Bronchial epithelial cell (primary cell): ENCODE results near the gene ERVK3-1. TPM values are rescaled to one million over a fixed set of nuclear protein-coding genes. Genes with fewer than 3 reads are reported as not detected.

ENCODE experiments used
- DNase-seq: peaks from one replicate; pipeline ENCODE4 v3.0.0-alpha.2; 2010; ENCODE audit warnings: low read depth
- FAIRE-seq: peaks from 2 replicates; lab custom pipeline; 2011; peaks lifted over from hg19 to GRCh38; lab: Jason Lieb, UNC
- H3K27me3 ChIP-seq: 2 replicates; pipeline ENCODE4 v1.5.1; 2011; ENCODE audit warnings: low read length; ENCODE audit not compliant: control insufficient read depth, insufficient read depth
- H3K36me3 ChIP-seq: 2 replicates; pipeline ENCODE4 v1.5.1; 2011; ENCODE audit warnings: low read length; ENCODE audit not compliant: control insufficient read depth, insufficient read depth
- H3K4me3 ChIP-seq: 2 replicates; pipeline ENCODE4 v1.5.1; 2011; ENCODE audit warnings: mild to moderate bottlenecking, low read depth, low read length, control low read depth
- total RNA-seq: library from RNA; depleted of rRNA; stranded (reverse); fragments of >200 nt; gene quantifications from 2 replicates; pipeline ENCODE4 v1.2.1, GENCODE V29; 2014
- TF ChIP-seq, protein P1 (sequence below): IDR thresholded peaks from 2 replicates; pipeline ENCODE4 v1.5.1; 2011; ENCODE audit warnings: mild to moderate bottlenecking, moderate library complexity, low read length, control low read depth, inconsistent platforms; ENCODE audit not compliant: insufficient read depth, severe bottlenecking

ERVK3-1 gene
- total RNA-seq, 1 donor from 2014 or later, result 59.2 TPM

DNA sequence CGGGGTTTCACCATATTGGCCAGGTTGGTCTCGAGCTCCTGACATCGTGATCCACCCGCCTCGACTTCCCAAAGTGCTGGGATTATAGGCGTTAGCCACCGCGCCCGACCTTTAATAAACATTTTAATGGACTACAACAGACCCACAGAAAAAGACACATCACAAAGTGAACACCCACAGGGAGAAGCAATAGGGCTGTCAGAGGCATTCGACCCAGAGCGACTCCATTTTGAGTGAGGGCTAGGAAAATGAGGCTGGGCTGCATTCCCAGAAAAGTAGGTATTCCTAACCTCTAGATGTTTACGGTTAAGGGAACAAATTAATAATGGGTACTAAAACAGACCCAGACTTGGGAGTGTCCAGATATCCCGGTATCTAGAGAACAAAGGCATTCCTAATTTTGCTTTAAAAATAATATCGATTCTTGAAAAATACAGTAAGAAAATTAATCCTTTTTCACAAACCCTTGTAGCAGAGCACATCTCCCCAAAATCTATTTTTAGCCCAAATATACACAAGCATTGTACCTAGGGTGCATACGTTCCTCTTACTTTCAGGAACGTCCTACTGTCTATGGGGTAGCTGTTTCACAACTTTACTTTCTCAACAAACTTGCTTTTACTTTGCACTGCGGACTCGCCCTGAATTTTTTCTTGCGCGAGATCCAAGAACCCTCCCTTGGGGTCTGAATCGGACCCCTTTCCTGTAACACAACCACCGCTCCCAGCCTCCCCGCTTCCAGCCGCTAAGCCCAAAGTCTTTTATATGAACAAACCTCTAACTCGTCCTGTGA lies 27.2 kb upstream of the ERVK3-1 start:
- DNase-seq (no peak), FAIRE-seq (no peak)
- no peaks in the 10 kb centered on the region for H3K36me3 ChIP-seq
- TF ChIP-seq, protein P1, sequence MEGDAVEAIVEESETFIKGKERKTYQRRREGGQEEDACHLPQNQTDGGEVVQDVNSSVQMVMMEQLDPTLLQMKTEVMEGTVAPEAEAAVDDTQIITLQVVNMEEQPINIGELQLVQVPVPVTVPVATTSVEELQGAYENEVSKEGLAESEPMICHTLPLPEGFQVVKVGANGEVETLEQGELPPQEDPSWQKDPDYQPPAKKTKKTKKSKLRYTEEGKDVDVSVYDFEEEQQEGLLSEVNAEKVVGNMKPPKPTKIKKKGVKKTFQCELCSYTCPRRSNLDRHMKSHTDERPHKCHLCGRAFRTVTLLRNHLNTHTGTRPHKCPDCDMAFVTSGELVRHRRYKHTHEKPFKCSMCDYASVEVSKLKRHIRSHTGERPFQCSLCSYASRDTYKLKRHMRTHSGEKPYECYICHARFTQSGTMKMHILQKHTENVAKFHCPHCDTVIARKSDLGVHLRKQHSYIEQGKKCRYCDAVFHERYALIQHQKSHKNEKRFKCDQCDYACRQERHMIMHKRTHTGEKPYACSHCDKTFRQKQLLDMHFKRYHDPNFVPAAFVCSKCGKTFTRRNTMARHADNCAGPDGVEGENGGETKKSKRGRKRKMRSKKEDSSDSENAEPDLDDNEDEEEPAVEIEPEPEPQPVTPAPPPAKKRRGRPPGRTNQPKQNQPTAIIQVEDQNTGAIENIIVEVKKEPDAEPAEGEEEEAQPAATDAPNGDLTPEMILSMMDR, result no peak
- H3K27me3 ChIP-seq, result no peaks in the 10 kb centered on the region
- H3K4me3 ChIP-seq, result peak overlapping the region; percentile 96

DNA sequence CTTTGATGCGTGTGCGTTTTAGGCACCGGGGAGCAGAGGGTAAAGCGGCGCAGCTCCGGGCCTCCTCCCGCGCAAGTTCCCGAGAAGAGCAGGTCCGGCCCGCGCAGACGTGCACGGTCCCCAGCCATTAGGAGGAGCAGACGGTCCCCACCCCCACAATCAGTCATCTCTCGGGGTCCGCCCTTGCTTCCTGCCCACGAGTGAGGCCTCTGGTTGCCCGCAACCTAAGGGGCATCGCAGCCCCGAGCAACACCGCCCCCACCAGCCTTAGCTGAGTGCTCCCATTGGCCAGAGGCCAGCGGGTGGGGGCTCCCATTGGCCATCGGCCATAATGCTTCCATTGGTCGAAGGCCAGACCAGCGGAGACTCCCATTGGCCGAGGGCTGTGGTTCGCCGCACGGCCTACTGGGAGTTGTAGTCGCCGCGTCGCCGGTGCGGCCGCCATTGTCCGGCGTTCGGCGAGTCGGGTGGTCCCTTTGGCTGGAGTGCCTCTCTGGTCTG lies 26.6 kb upstream of the ERVK3-1 start, which contains the start of gene ZNF8:
ZNF8 (plus strand) TSS at position 415 of the 501 bp plus-strand sequence. CDS start 127 bp downstream, outside the sequence.
- Histone ChIP-seq H3K4me3 (peak within 1 kb of the TSS; percentile 96), H3K27me3 (no peaks in the 10 kb centered on the region), H3K36me3 (no peaks in the 10 kb centered on the region)
- FAIRE-seq, result no peak
- peak; percentile 96 for DNase-seq
- TF ChIP-seq, protein P1, result peak; percentile 11

DNA sequence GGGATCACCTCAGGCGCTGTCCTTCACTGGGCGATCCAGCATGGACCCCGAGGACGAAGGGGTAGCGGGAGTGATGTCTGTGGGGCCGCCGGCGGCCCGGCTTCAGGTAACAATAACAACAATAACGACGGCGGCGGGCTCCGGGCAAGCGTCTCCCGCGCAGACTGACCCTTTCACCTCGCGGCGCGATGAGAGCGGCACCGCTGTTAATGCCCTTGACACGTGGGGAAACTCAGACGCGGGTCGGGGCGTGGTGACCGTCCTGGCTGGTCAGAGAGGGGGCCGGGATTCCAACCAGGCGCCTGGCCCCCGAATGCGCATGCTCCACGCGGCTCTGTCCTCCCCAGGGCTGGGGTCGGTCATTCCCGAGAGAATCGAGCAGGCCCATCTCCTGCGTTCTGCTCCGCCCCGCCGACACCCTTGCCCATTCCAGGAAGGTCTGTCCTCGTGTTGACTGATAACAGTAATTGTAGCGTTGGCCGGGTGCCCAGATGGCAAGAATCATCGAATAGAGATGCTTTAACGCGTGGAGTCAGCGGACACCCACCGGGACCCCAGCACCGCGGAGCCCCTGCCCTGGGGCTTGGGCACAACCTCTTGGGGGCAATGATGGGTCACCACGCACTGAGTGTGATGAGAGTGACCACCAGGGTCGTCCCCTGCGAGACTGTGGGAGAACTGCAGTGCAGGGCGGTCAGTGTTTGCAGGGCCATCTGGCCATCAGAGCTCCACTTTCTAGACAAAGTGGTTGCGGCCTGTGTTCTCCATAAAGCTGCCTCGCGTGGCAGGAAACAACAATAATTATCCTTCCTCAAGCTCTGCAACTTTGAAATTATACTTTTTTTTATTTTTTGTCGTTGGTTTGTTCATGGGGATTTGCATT lies 25.9 kb upstream of the ERVK3-1 start:
- DNase-seq (peak; percentile 44), FAIRE-seq (no peak)
- TF ChIP-seq, protein P1, result no peak
- H3K27me3 ChIP-seq, result no peaks in the 10 kb centered on the region
- peak overlapping the region; percentile 96 for H3K4me3 ChIP-seq
- no peaks in the 10 kb centered on the region for H3K36me3 ChIP-seq

DNA sequence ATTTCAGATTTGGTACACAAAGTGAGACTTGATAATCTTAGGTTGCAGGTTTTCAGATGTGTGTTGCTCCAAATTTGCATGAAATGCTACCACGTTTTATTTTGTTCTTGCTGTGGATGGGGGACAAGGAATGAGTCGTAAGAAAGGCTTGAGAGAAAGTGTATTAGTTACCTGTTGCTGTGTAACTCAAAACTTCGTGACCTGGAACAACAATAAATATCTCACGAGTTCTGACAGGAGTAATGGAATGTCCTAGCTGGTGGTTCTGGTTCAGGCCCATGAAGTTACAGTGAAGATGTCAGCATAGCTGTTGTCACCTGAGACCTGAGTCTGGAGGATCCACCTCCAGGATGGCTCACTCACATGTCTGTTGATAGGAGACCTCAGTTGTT lies 25.3 kb upstream of the ERVK3-1 start:
- Histone ChIP-seq H3K27me3 (no peaks in the 10 kb centered on the region), H3K36me3 (peaks cover 1% of the 10 kb centered on the region), H3K4me3 (no peak overlapping the region)
- TF ChIP-seq, protein P1, result no peak
- DNase-seq (peak; percentile 19), FAIRE-seq (no peak)

- H3K27me3 ChIP-seq, result no peaks in the 10 kb centered on the region
Observed at GRCh38 chr19:58284199-58284598, 21.0 kb upstream of the ERVK3-1 start.

More at GRCh38 chr19:58284199-58284598, 21.0 kb upstream of the ERVK3-1 start:
- FAIRE-seq (no peak), DNase-seq (no peak)
- Histone ChIP-seq H3K4me3 (no peak overlapping the region), H3K36me3 (peaks cover 19% of the 10 kb centered on the region)
- TF ChIP-seq, protein P1, result no peak
